Measurements from ENCODE around the gene CASR.
"Not testable (repeated sequence)": the region's sequence is repeated elsewhere in the genome, so short reads cannot be mapped to it uniquely, and the experiment has no call there.

Gene CASR, protein sequence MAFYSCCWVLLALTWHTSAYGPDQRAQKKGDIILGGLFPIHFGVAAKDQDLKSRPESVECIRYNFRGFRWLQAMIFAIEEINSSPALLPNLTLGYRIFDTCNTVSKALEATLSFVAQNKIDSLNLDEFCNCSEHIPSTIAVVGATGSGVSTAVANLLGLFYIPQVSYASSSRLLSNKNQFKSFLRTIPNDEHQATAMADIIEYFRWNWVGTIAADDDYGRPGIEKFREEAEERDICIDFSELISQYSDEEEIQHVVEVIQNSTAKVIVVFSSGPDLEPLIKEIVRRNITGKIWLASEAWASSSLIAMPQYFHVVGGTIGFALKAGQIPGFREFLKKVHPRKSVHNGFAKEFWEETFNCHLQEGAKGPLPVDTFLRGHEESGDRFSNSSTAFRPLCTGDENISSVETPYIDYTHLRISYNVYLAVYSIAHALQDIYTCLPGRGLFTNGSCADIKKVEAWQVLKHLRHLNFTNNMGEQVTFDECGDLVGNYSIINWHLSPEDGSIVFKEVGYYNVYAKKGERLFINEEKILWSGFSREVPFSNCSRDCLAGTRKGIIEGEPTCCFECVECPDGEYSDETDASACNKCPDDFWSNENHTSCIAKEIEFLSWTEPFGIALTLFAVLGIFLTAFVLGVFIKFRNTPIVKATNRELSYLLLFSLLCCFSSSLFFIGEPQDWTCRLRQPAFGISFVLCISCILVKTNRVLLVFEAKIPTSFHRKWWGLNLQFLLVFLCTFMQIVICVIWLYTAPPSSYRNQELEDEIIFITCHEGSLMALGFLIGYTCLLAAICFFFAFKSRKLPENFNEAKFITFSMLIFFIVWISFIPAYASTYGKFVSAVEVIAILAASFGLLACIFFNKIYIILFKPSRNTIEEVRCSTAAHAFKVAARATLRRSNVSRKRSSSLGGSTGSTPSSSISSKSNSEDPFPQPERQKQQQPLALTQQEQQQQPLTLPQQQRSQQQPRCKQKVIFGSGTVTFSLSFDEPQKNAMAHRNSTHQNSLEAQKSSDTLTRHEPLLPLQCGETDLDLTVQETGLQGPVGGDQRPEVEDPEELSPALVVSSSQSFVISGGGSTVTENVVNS

DNA sequence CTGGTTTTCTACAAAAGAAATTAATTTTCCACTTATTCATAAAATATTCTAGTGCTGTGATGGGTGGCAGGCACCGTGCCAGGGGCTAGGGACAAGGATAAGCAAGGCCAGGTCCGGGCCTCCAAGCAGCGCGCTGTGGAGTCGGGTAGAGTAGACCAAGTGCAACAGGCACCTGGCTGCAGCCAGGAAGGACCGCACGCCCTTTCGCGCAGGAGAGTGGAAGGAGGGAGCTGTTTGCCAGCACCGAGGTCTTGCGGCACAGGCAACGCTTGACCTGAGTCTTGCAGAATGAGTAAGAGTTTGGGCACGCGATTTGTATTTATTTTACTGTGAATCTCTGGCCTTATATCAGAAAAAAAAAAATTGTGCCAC lies at the start of gene CASR:
Gene CASR (plus strand): TSS at position 148 of the 372 bp plus-strand sequence. CDS start 70,522 bp downstream, outside the sequence.
- DNase-seq = no peak

DNA sequence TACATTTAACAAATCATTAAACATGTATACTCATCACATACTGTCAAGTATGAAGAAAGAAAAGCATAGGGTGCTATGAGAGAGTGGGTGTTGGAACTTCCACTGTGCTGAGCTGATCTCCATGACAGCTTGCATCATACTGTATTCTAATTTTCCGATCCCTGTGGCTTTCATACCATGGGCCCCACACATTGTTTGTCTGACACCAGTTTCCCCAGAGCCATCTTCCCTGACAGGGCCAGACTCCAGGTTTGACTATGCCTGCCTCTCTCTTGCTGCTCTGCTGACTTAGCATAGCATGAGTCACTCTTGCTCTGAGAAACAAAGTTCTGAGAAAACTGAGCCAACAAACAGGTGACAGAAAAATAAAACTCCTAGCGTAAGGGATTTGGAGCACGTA lies 37.0 kb upstream of the CASR start:
- DNase-seq = no peak

DNA sequence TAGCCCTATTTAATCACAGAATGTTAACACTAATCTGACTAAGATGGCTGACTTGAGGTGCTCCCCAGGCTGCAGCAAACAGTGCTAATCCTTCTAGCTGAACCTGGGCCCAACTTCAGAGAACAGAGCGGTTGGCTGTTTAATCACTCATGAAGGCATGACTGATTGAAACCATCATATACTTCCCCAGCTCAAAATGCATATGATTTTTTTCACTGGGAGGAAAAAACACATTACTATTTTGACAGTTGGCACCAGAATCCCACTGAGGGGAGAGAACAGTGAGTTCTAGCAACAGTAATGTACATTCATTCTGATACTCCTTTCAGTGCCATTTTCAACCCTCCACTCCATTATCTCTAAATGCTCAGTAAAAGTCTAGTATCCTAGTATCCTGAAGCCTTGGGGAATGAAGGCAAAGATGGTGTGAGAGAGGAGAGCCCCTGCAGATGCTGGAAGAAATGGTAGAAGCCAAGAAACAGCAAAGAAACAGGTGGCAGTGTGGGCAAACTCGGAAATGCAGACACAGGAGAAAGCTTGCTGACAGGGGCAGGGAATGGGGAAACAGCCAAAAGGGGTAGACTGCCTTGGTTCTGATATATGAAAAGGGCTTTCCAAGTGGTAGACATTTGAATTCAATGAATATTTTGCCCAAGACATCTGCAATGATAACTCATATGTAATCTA lies 34.4 kb upstream of the CASR start:
- DNase-seq = no peak

DNA sequence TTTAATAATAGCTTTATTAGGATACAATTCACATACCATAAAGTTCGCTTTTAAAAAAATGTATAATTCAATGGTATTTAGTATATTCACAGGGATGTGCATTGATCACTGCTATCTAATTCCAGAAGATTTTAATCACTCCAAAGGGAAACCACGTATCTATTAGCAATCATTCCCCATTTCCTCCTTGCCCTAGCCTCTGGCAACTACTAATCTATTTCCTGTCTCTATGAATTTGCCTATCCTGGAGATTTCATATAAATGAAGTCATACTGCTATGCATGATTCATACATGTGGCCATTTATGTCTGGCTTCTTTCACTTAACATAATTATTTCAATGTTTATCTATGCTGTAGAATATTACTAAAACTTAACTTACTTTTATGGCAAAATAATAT lies 32.0 kb upstream of the CASR start:
- no peak for DNase-seq

DNA sequence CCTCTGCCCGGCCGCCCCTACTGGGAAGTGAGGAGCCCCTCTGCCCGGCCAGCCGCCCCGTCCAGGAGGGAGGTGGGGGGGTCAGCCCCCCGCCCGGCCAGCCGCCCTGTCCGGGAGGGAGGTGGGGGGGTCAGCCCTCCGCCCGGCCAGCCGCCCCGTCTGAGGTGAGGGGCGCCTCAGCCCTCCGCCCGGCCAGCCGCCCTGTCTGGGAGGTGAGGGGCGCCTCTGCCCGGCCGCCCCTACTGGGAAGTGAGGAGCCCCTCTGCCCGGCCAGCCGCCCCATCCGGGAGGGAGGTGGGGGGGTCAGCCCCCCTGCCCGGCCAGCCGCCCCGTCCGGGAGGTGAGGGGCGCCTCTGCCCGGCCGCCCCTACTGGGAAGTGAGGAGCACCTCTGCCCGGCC lies 18.5 kb upstream of the CASR start:
- DNase-seq = not testable (repeated sequence)

DNA sequence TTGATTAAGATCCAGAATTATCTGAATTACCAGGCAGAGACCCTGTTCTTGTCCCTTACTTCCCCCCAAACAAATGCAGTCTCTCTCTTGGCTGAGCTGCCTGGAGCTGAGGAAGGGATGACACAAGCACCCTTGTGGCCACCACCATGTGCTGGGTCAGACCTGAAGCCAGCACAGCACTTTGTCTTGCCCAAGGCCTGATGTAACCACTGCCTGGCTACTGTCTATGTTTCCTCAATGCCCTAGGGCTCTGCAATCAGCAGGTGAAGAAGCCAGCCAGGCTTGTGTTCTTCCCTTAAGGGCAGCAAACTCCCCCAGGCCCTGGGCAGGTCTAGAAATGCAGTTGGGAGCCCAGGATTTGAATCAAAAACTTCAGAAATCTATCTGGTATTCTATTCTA lies 15.8 kb upstream of the CASR start:
- DNase-seq = no peak

DNA sequence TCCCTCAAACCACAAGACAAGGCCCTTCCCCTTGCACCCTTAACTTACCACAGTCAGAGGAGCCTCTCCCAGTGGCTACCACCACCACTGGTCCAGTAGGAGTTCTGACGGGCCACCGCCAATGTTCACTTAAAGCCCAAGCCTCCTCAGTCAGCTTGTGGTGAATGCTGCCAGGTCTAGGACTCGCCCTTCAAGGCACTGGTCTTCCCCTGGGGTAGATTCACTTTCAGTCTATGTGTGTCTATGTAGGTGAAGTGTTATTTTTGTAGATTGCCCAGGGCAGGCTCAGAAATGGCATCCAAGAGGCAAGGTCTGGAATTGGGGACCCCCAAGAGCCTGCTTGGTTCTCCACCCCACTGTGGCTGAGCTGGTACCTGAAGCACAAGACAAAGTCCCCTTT lies 15.4 kb upstream of the CASR start:
- DNase-seq = no peak

DNA sequence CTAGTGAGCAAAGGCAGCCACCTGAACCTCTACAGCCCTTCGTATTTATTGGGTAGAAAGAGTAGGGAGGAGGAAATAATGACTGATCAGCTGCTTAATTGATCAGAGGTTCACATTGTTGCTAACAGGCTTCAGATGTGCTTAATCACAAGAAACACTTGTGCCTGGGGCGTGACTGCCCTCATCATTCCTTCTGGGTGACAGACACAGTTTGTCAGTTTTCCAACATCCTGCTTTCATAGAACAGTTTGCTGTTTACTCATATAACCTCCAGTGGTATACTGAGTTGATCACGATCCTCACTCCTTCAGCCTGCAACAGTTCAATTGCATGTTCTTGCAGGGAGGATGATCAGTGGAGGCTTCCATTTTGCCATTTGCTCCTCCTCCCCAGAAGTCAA lies 13.6 kb upstream of the CASR start:
- DNase-seq = no peak

DNA sequence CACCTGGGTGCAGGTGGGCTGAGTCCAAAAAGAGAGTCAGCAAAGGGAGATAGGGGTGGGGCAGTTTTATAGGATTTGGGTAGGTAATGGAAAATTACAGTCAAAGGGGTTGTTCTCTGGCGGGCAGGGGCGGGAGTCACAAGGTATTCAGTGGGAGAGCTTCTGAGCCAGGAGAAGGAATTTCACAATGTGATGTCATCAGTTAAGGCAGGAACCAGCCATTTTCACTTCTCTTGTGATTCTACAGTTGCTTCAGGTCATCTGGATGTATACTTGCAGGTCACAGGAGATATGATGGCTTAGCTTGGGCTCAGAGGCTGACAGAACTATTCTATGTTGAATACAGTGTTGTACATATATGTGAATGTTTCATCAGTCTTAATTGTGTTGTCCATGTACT lies 12.1 kb upstream of the CASR start:
- DNase-seq = not testable (repeated sequence)

DNA sequence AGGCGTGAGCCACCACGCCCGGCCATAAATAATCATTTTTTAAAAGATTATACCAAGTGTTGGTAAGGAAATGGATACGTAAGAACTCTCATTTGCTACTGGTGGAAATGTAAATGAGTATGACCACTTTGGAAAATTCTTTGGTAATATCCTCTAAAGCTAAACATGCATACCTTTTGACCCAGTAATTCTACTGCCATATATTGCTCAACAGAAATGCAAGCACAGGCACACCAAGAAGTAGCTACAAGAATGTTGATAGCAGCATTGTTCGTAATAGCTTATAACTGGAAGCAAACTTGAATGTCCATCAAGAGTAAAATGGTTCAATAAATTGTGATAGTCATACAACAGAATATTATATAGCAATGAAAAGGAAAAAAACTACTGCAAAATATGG lies 4.8 kb upstream of the CASR start:
- DNase-seq = no peak

DNA sequence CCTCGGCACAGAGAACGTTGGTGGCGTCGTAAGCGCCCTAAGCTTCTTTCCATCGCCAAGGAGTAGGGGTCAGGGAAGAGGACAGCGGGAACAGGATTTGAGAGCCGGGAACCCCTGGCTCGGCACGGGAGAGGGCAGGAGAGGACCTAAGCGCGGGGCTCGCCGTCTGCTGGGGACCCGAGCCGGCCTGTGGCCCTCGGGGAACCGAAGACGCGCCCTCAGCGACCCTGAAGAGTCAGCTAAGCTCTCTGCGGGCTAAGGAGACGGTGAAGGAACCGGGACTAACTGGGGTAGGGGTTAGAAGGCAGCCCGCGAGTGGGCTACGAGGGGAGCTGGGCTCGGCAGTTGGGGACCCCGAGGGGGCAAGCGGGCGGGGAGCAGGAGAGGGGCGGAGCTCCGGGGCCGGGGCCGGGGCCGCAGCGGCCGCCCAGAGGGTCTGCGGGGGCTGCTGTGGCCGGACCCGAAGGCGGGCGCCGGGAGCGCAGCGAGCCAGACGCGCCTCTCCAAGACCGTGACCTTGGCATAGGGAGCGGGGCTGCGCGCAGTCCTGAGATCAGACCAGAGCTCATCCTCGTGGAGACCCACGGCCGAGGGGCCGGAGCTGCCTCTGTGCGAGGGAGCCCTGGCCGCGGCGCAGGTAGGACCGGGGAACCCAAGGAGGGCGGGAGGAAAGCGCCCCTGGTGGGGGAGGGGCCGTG lies 574 bp downstream of the CASR start:
- no peak for DNase-seq

DNA sequence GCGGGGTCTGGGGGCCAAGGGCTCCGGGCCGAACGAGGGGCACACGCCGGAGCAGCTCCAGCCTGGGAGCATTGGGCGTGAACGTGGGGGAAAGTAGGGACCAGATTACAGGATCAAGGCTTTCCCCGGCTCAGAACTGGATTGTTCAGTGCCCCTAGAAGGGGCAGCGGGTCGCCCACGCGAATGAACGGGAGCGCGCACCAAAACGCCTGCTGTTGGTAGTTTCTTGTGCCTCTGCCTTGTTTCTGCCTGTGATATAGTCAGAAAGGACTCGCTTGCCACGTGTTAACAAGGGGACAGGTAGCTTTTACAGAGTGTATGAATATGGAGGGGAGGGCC lies 1.1 kb downstream of the CASR start:
- no peak for DNase-seq

DNA sequence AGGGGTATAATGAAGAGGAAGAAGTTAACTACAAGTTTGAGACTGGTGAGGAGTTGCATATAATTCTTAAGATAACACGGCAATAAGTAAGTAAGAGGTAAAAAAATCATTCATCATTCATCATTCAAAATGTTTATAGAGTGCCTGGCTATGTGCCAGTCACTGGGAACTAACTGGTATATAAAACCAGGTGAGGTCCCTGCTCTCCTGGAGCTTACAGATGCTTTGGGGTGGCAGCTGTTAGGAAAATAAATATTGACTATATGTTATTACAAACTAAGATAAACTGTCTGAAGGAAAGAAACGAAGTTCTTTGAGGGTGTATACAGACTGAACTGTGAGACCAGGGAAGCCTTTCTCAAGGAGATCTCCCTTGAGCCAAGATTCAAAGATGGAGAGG lies 2.9 kb downstream of the CASR start:
- no peak for DNase-seq

DNA sequence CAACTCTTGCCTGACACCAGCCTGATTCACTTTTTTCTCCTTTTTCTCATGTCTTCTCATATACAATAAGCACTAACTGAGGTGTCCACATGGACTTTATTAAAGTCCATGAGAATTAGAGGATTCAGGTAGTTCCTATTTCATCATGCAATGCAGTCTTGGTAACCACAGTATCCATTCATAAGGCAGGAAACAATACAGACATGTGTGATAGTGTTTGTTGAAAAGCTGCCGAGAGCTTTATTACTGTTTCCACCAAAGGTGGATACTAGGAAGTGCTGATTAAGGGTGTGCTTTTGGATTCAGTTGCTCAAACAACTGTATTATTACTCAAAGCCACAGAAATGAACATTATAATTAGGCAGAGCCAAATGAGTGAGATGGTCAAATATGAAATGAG lies 5.3 kb downstream of the CASR start:
- DNase-seq = no peak

DNA sequence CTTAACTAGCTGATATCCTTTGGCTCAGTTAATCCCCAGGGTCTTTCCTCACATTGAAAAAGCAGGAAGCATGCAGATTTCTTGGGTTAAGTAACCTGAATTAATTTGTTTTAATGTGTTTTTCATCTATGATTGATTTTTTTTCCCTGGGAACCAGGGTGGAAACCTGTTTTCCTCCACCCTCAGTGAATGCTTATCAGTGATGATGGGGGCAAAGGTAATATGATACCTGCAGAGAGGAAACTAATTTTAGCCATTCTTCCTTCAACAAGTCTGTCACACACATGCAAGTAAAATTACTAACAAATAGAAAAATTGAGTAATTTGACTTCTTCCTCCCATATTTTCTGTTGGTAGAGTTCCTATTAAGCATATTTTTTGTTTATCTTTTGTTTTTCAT lies 5.9 kb downstream of the CASR start:
- no peak for DNase-seq

DNA sequence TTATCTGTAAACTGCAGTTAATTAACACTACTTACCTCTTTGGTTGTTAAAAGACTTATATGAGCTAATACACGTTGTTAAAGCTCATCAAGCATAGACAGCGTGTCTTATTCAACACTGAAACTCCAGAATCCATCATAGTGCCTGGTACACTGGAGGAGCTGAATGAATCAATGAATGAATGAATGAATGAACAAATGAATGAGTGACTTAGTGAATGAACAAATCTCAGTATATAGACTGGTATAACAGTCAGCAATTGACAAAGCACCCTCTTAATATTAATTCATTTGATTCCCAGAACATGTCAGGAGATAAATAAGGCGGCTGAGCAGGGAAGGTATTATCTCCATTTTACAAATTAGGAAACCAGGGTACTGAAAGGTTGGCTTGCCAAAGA lies 7.1 kb downstream of the CASR start:
- DNase-seq = no peak

DNA sequence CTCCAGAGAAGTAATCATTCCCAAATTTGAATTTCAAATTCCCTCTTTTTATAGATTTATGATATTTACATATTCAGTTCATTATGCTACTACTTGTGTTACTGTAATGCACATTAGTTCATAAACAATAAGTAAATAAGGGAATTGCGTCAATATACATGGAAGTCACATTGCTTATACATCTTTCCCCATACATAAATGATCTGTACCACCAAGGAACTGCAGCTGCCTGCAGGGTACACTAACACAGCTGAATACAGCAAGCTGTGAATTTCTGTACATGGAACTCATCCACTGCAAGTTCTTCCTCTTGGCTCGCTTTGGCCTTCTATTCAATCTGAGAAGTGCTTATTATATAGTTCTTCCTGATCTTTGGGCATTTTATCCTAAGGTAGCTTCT lies 15.5 kb downstream of the CASR start:
- DNase-seq = no peak

DNA sequence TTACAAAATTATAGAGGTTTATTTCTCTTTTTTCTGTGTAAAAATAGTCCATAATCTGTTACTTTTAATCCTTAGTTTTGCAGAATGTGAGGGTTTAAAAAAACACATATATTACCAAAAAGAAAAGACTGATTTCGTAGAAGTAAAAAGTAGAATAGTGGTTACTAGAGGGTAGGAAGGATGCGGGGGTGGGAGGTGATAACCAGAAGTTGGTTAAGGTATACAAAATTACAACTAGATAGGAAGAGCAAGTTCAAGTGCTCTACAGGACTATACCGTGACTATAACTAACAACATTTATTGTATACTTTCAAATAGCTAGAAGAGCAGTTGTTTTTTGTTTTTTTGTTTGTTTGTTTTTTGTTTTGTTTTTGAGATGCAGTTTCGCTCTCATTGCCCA lies 16.1 kb downstream of the CASR start:
- no peak for DNase-seq

DNA sequence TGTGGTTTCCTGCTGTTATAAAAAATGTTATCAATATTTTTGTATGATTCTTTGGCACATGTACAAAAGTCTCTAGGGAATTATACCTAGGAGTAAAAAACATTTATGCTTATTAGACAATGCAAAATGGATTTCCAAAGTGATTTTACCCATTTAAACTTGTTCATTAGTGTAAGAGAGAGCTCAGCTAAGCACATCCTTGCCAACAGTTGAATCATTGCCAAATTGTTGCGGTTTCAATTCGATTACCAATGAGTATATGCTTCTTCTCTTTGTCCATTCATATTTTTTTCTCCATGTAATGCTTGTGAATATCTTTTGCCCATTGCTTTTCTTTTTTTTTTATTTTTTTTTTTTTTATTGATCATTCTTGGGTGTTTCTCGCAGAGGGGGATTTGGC lies 17.2 kb downstream of the CASR start:
- DNase-seq = no peak

DNA sequence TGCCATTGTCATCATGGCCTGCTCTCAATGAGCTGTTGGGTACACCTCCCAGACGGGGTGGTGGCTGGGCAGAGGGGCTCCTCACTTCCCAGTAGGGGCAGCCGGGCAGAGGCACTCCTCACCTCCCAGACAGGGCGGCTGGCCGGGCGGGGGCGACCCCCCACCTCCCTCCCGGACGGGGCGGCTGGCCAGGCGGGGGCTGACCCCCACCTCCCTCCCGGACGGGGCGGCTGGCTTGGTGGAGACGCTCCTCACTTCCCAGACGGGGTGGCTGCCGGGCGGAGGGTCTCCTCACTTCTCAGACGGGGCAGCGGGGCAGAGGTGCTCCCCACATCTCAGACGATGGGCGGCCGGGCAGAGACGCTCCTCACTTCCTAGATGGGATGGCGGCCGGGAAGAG lies 18.0 kb downstream of the CASR start:
- DNase-seq = not testable (repeated sequence)

DNA sequence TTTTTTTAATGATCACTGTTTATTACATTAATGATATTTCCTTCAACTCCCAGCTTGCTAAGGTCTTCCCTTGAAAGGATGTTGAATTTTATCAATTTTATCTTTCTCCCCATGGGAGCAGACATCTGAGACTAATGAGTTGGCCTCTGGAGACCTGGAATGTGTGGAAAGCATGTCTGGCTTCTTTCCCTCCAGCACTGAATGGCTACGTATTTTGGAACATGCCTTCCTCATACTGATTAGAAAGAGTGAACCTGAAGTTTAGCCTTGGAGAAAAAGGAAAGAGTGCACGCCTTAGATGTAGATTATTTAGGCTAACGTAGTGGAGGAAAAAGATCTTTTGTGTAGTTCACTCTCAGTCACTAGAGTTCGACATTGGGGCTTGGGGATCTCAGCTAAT lies 25.1 kb downstream of the CASR start:
- DNase-seq = no peak

DNA sequence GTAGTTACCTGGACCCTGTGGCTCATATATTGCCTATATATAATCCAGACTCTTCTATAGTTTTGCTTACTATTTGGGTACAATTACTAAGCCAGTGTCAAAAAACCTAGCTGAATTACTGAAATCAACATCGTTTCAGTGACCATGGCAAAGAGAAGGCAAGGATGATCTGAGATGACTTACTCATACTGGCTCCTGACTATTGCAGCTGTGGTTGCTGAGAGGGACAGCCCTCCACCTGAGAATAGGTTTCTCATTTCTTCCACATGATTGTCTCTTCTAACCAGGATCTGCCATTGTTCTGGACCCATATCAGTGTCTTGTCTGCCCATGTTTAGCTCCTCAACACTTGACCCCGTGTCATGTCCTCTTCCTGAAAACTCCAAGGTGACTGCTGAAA lies 30.2 kb downstream of the CASR start:
- DNase-seq = no peak

DNA sequence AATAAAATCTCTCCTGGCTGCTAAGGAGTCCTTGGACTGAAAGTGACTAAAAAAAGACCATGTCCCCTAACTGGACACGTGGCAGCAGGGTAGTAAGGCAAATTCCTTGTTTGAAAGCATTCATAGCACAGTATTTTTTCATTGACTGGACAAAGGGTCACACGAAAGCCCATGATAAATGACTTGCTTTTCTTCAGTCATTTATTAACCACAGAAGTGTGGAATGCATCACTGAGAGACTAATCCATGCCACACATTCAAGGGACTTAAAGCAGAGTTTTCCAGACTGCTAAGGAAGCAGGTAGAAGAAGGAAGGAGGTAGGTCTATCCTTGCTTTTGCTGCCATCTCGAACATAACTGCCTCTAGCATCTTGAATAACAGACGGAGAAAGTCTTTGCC lies 31.2 kb downstream of the CASR start:
- DNase-seq = no peak
